ENCODE measurements around the gene GALNT6. TPM values are rescaled to one million over a fixed set of nuclear protein-coding genes. Genes with fewer than 3 reads are reported as not detected.

The GALNT6 gene
- 1 to 10 TPM; 2.1 to 3.5 (median 2.4) TPM for total RNA-seq

GRCh38 chr12:51391283-51392123, at the start of gene GALNT6:
Gene GALNT6, minus strand, starts transcription at chr12:51391406. Its CDS starts 11,625 bp downstream, at chr12:51379781.
- Histone ChIP-seq H3K4me3 (peak within 1 kb of the TSS; percentile 31 to 56), H3K36me3 (no peaks in the 10 kb centered on the region), H3K4me1 (peaks cover 0 to 15% (median 11%) of the 10 kb centered on the region in 3 donors), H3K27ac (peak within 1 kb of the TSS in 2 of 4 donors; percentile 31 to 71), H3K27me3 (peaks cover 44% of the 10 kb centered on the region), H3K9me3 (no peaks in the 10 kb centered on the region)
- TF ChIP-seq EP300 (IDR thresholded peaks at IDR 0.05) (no peak), CTCF (IDR thresholded peaks at IDR 0.05) (no peak), POLR2A (IDR thresholded peaks at IDR 0.05) (peak in 1 of 2 donors; percentile 16), POLR2AphosphoS5 (IDR thresholded peaks at IDR 0.05) (no peak)
- ATAC-seq: no peak
- WGBS, 2 donors (ENCODE audit: low coverage in 1 of 2): 2% methylated on average over 11 of the region's 73 CpGs; no CpG with 5 or more reads in 1 of the 2 donors

GRCh38 chr12:51439330-51439729, 48.1 kb upstream of the GALNT6 start:
- Histone ChIP-seq H3K27ac (no peak overlapping the region), H3K27me3 (no peaks in the 10 kb centered on the region), H3K4me1 (no peaks in the 10 kb centered on the region), H3K36me3 (no peaks in the 10 kb centered on the region), H3K4me3 (no peak overlapping the region), H3K9me3 (no peaks in the 10 kb centered on the region)
- no peak for ATAC-seq
- TF ChIP-seq CTCF (IDR thresholded peaks at IDR 0.05) (no peak), POLR2A (IDR thresholded peaks at IDR 0.05) (no peak), EP300 (IDR thresholded peaks at IDR 0.05) (no peak), POLR2AphosphoS5 (IDR thresholded peaks at IDR 0.05) (no peak)
- WGBS, 2 donors (ENCODE audit: low coverage in 1 of 2): no CpG with 5 or more reads among the region's 2 CpGs

- no peak for TF ChIP-seq POLR2AphosphoS5 (IDR thresholded peaks at IDR 0.05)
- TF ChIP-seq POLR2A (IDR thresholded peaks at IDR 0.05): no peak
- no peak for TF ChIP-seq EP300 (IDR thresholded peaks at IDR 0.05)
- no peak for TF ChIP-seq CTCF (IDR thresholded peaks at IDR 0.05)
- H3K4me1 ChIP-seq: no peaks in the 10 kb centered on the region
- no peak for ATAC-seq
- H3K9me3 ChIP-seq: no peaks in the 10 kb centered on the region
- H3K27me3 ChIP-seq: no peaks in the 10 kb centered on the region
- no peak overlapping the region for H3K4me3 ChIP-seq
- no peak overlapping the region for H3K27ac ChIP-seq
- WGBS, 2 donors (ENCODE audit: low coverage in 1 of 2): 33 to 83% methylated on average over 1 of the region's 1 CpG
- no peaks in the 10 kb centered on the region for H3K36me3 ChIP-seq
These were observed 46.2 kb upstream of the GALNT6 start for GRCh38 chr12:51437431-51437830.

GRCh38 chr12:51434305-51434704, 43.1 kb upstream of the GALNT6 start:
- 22 to 50% methylated on average over 1 of the region's 1 CpG for WGBS, 2 donors (ENCODE audit: low coverage in 1 of 2)
- H3K9me3 ChIP-seq: no peaks in the 10 kb centered on the region

More at GRCh38 chr12:51434305-51434704, 43.1 kb upstream of the GALNT6 start:
- Histone ChIP-seq H3K4me1 (no peaks in the 10 kb centered on the region), H3K4me3 (no peak overlapping the region), H3K27ac (no peak overlapping the region), H3K27me3 (no peaks in the 10 kb centered on the region), H3K36me3 (no peaks in the 10 kb centered on the region)
- no peak for TF ChIP-seq CTCF (IDR thresholded peaks at IDR 0.05)
- no peak for TF ChIP-seq POLR2A (IDR thresholded peaks at IDR 0.05)
- TF ChIP-seq EP300 (IDR thresholded peaks at IDR 0.05): no peak
- no peak for TF ChIP-seq POLR2AphosphoS5 (IDR thresholded peaks at IDR 0.05)
- no peak for ATAC-seq
